Astrocyte (in vitro differentiated cells and primary cell): Measurements from ENCODE around the gene UGT2B15.

Experiments
- EZH2 ChIP-seq: IDR thresholded peaks from 2 replicates; pipeline ENCODE4 v1.6.1; 2012; ENCODE audit warnings: mild to moderate bottlenecking, low read length, inconsistent platforms; ENCODE audit not compliant: insufficient read depth
- TF ChIP-seq, protein P1 (sequence below): IDR thresholded peaks from 2 replicates; pipeline ENCODE4 v1.5.1; 2011; ENCODE audit warnings: low read depth, mild to moderate bottlenecking, inconsistent platforms, low read length, moderate library complexity; ENCODE audit not compliant: insufficient read depth

DNA sequence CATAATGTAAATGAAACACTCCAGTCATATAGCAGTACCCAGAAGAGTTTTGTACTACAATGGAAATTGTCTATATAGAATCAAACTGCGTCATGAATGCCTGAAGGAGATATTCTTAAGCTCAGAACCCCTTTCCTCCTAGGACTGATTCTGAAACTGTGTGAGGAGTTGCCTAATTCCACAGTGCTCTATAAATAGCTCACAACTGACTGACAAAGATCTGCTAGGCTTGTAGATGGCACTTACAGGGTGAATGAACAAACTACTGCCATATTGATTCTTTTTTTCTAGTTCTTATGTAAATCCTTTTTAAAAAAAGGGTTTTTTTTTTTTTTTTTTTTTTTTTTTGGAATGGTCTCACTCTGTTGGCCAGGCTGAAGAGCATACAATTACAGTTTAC, 64.2 kb downstream of the UGT2B15 start:
- TF ChIP-seq, protein P1, sequence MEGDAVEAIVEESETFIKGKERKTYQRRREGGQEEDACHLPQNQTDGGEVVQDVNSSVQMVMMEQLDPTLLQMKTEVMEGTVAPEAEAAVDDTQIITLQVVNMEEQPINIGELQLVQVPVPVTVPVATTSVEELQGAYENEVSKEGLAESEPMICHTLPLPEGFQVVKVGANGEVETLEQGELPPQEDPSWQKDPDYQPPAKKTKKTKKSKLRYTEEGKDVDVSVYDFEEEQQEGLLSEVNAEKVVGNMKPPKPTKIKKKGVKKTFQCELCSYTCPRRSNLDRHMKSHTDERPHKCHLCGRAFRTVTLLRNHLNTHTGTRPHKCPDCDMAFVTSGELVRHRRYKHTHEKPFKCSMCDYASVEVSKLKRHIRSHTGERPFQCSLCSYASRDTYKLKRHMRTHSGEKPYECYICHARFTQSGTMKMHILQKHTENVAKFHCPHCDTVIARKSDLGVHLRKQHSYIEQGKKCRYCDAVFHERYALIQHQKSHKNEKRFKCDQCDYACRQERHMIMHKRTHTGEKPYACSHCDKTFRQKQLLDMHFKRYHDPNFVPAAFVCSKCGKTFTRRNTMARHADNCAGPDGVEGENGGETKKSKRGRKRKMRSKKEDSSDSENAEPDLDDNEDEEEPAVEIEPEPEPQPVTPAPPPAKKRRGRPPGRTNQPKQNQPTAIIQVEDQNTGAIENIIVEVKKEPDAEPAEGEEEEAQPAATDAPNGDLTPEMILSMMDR = no peak
- no peak for TF ChIP-seq EZH2
